ENCODE results near the gene SRL.
"Not testable (repeated sequence)": the region's sequence is repeated elsewhere in the genome, so short reads cannot be mapped to it uniquely, and the experiment has no call there.

Gene SRL

DNA sequence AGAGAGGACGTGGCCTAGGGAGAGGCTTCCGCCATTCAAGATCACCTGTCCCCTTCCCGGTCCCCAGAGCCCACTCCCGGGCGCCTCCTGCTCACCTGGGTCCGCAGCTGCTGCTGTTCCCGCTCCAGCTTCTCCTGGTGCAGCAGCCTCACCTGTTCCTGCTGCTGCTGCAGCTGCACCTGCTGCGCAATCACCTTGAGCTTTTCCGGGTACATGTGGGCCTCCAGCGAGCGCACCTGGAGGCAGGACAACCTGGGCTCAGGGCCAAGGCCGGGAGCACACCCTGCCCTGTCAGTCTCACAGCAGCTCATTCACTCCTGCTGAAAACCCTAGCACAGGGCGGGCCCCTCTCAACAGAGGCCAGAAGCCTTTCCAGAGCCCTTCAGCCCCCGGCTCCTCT lies 18.5 kb upstream of the SRL start:
- H3K4me2 ChIP-seq (ENCODE audit: low read length) = no peak overlapping the region
- H3K36me3 ChIP-seq (ENCODE audit: control insufficient read depth, low read length) = peaks cover 72% of the 10 kb centered on the region
- 0 out of 2 replicates have a peak, but pooled peaks cover 4% of the 10 kb centered on the region for H4K20me1 ChIP-seq (ENCODE audit: control insufficient read depth, insufficient read depth, low read depth, low read length)
- H3F3A ChIP-seq (ENCODE audit: control insufficient read depth, insufficient read depth) = no peaks in the 10 kb centered on the region
- H3K9me3 ChIP-seq (ENCODE audit: control insufficient read depth, insufficient read depth, low read length) = no peaks in the 10 kb centered on the region
- TF ChIP-seq, protein P1, sequence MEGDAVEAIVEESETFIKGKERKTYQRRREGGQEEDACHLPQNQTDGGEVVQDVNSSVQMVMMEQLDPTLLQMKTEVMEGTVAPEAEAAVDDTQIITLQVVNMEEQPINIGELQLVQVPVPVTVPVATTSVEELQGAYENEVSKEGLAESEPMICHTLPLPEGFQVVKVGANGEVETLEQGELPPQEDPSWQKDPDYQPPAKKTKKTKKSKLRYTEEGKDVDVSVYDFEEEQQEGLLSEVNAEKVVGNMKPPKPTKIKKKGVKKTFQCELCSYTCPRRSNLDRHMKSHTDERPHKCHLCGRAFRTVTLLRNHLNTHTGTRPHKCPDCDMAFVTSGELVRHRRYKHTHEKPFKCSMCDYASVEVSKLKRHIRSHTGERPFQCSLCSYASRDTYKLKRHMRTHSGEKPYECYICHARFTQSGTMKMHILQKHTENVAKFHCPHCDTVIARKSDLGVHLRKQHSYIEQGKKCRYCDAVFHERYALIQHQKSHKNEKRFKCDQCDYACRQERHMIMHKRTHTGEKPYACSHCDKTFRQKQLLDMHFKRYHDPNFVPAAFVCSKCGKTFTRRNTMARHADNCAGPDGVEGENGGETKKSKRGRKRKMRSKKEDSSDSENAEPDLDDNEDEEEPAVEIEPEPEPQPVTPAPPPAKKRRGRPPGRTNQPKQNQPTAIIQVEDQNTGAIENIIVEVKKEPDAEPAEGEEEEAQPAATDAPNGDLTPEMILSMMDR (IDR thresholded peaks at IDR 0.05; ENCODE audit: low read depth, low read length, poor library complexity, severe bottlenecking) = no peak
- no peak for TF ChIP-seq EZH2phosphoT487 (IDR thresholded peaks at IDR 0.05; ENCODE audit: borderline replicate concordance, low read length)
- no peak overlapping the region for H3K27ac ChIP-seq (ENCODE audit: low read depth, low read length)
- no peaks in the 10 kb centered on the region for H3K27me3 ChIP-seq (ENCODE audit: control insufficient read depth, low read length)
- H3K79me2 ChIP-seq (ENCODE audit: control insufficient read depth, low read length) = peaks cover 40% of the 10 kb centered on the region
- H3K4me1 ChIP-seq (ENCODE audit: control insufficient read depth, low read length) = no peaks in the 10 kb centered on the region
- no peak overlapping the region for H3K4me3 ChIP-seq (ENCODE audit: low read length)
- no peaks in the 10 kb centered on the region for H3K9me2 ChIP-seq (replicated peaks; ENCODE audit: control insufficient read depth, low read length)

DNA sequence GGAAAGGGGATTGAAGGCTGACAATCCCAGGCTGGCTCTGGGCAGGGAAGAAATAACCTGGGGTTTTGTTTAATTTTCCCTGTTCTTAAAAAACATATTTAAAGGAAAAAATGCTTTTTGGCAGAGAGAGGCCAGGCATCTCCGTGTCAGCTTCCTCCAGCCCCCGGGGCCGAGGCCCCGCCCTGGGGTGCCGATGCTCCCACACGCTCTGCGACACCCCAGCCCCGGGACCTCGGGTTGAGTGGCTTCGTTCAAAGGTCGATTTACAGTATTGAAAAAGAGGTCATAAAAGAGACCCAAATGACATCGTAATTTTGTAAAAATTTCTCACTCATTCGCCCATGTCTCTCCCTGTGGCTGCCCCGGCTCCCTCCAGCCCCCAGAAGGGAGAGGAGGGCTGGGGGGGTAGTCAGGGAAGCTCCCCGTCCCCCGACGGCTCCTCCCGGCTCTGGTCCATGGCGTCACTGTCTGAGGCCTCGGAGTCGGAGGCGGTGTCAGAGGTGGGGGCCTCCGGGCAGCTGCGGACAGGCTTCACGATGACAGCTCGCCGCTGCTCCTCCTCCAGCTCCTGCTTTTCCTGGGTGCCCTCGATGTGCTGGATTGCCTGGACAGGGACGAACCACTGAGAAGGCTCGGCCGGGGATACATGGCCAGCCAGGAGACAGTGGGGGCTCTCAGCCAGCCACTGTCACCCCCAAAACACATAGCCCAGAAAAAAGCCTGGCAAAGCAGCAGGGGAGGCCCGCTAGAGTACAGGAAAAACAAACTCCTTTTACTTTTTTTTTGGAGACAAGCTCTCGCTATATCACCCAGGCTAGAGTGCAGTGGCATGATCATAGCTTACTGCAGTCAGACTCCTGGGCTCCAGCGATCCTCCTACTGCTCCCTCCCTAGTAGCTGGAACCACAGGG lies 16.0 kb upstream of the SRL start:
- Histone ChIP-seq H4K20me1 (ENCODE audit: control insufficient read depth, insufficient read depth, low read depth, low read length) (no peaks in the 10 kb centered on the region), H3K79me2 (ENCODE audit: control insufficient read depth, low read length) (peaks cover 20% of the 10 kb centered on the region), H3K9me2 (replicated peaks; ENCODE audit: control insufficient read depth, low read length) (no peaks in the 10 kb centered on the region), H3K4me1 (ENCODE audit: control insufficient read depth, low read length) (0 out of 2 replicates have a peak, but pooled peaks cover under 1% of the 10 kb centered on the region), H3K27ac (ENCODE audit: low read depth, low read length) (no peak overlapping the region), H3K36me3 (ENCODE audit: control insufficient read depth, low read length) (peaks cover 51% of the 10 kb centered on the region), H3K27me3 (ENCODE audit: control insufficient read depth, low read length) (no peaks in the 10 kb centered on the region), H3K9me3 (ENCODE audit: control insufficient read depth, insufficient read depth, low read length) (no peaks in the 10 kb centered on the region), H3K4me3 (ENCODE audit: low read length) (no peak overlapping the region), H3F3A (ENCODE audit: control insufficient read depth, insufficient read depth) (no peaks in the 10 kb centered on the region), H3K4me2 (ENCODE audit: low read length) (no peak overlapping the region)
- TF ChIP-seq, protein P1 (IDR thresholded peaks at IDR 0.05; ENCODE audit: low read depth, low read length, poor library complexity, severe bottlenecking) = no peak
- no peak for TF ChIP-seq EZH2phosphoT487 (IDR thresholded peaks at IDR 0.05; ENCODE audit: borderline replicate concordance, low read length)

DNA sequence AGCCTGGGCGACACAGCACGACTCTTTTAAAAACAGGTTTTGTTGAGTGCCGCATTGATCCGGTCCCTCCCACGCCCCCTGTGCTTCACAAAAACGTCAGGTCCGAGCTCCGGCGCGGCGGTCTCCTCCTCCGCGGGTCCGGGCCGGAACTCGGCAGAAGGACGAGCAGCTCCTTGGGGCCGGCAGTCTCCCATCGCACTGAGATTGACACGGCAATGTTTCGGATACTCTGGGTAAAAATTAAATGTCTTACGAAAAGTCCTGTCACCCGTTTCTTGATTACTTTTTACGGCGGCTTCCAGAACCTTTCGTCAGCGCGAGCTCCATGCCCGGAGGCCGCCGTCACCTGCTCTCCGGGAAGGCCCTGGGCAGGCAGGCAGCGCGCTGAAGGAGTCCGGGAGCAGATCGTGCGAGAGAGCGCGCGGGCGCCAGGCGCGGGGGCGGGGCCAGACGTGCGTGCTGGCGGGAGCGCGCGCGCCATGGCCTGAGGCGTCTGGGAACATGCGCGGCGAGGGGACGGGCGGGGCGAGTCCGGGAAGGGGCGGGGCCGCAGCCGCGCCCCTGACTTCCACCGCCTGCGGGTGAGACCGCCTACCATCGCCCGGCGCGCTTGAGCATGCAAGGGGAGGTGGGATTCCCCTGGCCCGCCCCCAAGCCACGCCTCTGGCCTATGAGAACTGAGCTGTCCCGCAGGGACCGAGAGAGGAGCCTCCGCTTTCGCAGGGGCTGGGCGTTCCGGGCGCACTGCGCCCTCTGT lies 11.7 kb upstream of the SRL start:
- H3F3A ChIP-seq (ENCODE audit: control insufficient read depth, insufficient read depth) = no peaks in the 10 kb centered on the region
- peaks cover 16% of the 10 kb centered on the region for H3K4me1 ChIP-seq (ENCODE audit: control insufficient read depth, low read length)
- no peaks in the 10 kb centered on the region for H3K27me3 ChIP-seq (ENCODE audit: control insufficient read depth, low read length)

DNA sequence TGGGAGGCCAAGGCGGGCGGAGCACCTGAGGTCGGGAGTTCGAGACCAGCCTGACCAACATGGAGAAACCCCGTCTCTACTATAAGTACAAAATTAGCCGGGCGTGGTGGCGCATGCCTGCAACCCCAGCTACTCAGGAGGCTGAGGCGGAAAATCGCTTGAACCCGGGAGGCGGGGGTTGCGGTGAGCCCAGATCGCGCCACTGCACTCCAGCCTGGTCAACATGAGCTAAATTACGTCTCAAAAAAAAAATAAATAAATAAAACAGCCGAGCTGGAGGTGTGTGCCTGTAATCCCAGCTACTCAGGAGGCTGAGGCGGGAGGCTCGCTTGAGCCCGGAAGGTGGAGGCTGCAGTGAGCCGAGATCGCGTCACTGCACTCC lies 11.1 kb upstream of the SRL start:
- not testable (repeated sequence) for H3K27me3 ChIP-seq (ENCODE audit: control insufficient read depth, low read length); H3K79me2 ChIP-seq (ENCODE audit: control insufficient read depth, low read length); H3K9me2 ChIP-seq (replicated peaks; ENCODE audit: control insufficient read depth, low read length); H4K20me1 ChIP-seq (ENCODE audit: control insufficient read depth, insufficient read depth, low read depth, low read length); H3K27ac ChIP-seq (ENCODE audit: low read depth, low read length); H3F3A ChIP-seq (ENCODE audit: control insufficient read depth, insufficient read depth); H3K36me3 ChIP-seq (ENCODE audit: control insufficient read depth, low read length); H3K9me3 ChIP-seq (ENCODE audit: control insufficient read depth, insufficient read depth, low read length)
- peak overlapping the region; percentile 50 for H3K4me2 ChIP-seq (ENCODE audit: low read length)
- peaks cover 16% of the 10 kb centered on the region for H3K4me1 ChIP-seq (ENCODE audit: control insufficient read depth, low read length)
- H3K4me3 ChIP-seq (ENCODE audit: low read length) = peak overlapping the region; percentile 72

More for the DNA sequence above, 11.7 kb upstream of the SRL start:
- TF ChIP-seq, protein P1 (IDR thresholded peaks at IDR 0.05; ENCODE audit: low read depth, low read length, poor library complexity, severe bottlenecking) = no peak
- no peak for TF ChIP-seq EZH2phosphoT487 (IDR thresholded peaks at IDR 0.05; ENCODE audit: borderline replicate concordance, low read length)
- H3K79me2 ChIP-seq (ENCODE audit: control insufficient read depth, low read length) = peaks cover 7% of the 10 kb centered on the region
- H3K9me3 ChIP-seq (ENCODE audit: control insufficient read depth, insufficient read depth, low read length) = no peaks in the 10 kb centered on the region
- peak overlapping the region; percentile 34 for H3K27ac ChIP-seq (ENCODE audit: low read depth, low read length)
- H4K20me1 ChIP-seq (ENCODE audit: control insufficient read depth, insufficient read depth, low read depth, low read length) = no peaks in the 10 kb centered on the region
- peaks cover 14% of the 10 kb centered on the region; the same call in 1 of the 2 replicates for H3K36me3 ChIP-seq (ENCODE audit: control insufficient read depth, low read length)
- peak overlapping the region; percentile 50 for H3K4me2 ChIP-seq (ENCODE audit: low read length)
- peak overlapping the region; percentile 72 for H3K4me3 ChIP-seq (ENCODE audit: low read length)
- H3K9me2 ChIP-seq (replicated peaks; ENCODE audit: control insufficient read depth, low read length) = no peaks in the 10 kb centered on the region

All from DOHH2 (cell line).